T-helper 2 cell (primary cell): ENCODE data around the gene ADGRG6.
A peak's percentile ranks its signal among the peaks of the same experiment; 100 is the strongest.

ENCODE experiments used
- DNase-seq, 5 experiments: peaks; one replicate each; pipeline versions ENCODE4 v3.0.0 to v3.0.0-alpha.2; 2012 to 2022

ADGRG6 gene

GRCh38 chr6:142291512-142291911 lies 10.3 kb upstream of the ADGRG6 start:
- DNase-seq: no peak

DNA sequence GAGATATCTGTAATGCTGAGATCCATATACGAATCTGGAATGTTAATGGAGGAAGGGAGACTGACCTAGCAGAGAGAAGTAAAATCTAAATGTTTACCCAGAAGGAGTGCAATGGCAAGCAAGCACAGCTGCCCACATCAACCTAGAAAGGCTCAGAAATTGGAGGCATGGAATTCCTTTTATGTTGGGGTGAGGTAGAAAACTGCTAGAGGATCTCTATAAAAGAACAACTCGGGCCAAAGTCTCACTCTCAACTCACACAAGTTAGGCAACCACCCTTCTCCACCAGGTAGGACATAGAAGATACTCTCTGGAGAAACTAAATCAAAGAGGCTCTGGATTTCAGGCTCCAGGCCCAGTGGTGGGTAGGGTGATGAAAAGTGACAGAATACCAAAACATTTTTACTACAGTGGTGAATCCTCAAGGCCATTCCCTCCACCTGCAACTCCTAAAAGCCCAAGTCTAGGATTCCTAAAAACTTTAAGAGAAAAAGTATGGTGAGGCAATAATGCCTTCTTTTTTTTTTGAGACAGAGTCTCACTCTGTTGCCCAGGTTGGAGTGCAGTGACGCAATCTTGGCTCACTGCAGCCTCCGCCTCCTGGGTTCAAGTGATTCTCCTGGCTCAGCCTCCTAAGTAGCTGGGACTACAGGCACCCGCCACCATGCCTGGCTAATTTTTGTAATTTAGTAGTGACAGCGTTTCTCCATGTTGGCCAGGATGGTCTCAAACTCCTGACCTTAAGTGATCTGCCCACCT lies 9.5 kb upstream of the ADGRG6 start:
- DNase-seq: no peak

DNA sequence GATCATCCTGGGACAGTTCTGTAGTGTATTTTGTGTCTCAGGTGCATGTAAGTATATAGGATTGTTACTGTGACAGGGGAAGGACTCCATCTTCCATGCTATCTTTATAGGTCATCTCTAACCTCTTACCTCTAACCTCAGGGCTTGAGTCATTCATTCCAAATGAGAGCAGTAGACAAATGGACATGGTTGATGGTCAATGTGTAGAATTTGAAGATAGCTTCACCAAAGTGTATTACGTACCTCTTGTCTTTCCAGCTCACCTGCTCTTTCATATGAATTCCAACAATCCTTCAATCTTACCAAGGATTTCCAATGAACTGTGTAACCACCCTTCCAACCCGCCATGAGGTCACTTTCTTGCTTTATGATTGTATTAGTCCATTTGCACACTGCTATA lies 8.7 kb upstream of the ADGRG6 start:
- no peak for DNase-seq

GRCh38 chr6:142294679-142295078 lies 7.1 kb upstream of the ADGRG6 start:
- no peak for DNase-seq

DNA sequence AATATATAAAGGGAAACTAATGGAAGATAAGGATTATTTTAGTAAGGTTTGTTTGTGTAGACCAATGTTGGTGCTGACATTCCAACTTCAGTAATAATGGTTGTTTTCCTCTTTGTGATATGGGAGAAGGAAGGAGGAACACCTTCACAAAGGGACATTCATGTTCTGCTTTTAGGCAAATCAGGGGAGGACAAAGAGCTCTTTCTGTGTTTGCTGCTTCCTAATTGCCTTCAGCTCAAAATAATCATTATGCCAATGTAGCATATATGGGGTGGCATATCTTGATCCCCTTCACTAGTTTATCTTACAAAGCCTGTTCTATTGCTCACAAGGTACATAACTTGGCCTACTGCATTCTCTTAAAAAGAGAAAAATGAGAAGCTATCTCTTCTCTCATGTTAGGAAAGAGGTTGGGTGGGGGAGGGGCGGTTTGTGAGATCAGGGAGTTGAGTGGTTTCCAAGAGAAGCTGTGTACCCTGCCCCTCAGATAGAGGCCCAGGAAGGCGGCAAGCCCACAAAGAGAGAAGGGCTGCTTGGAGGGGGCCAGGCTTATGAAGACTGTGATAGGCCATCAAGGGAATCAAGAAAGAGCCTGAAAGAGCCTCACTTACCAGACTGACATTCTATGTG lies 4.7 kb upstream of the ADGRG6 start:
- DNase-seq: no peak

GRCh38 chr6:142297605-142297995 lies 4.2 kb upstream of the ADGRG6 start:
- DNase-seq: no peak

DNA sequence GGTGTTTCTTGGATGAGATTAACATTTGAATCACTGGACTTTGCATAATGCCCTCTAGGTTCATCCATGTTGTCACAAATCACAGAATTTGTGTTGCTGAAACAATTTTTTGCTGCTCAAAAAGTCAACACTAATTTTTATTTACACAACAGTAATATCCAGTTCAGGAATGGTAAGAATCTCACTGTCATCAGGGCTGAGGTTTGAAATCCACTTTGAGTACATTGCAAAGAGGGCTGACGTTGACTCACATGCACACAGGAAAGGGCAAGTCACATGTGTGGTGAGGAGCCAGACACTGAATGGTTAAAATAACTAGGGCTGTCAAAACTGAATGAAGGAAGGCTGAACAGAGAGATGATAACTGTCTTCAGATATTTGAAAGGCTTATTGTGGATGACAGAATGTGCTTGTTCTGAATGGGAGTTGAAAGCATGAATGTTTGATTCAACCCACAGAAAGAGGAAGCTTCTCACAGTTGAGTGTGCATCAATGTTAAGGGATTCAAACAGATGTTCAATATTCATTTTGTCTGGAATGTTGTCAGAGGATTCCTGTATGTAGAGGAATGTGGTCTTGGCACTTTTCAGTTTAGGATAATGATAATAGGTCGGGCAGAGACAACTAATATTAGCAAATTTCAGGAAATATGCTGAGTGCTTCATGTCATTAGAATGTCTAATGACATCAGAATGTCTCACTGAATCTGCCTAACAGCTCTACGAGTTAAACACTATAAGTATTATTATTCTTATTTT lies 3.6 kb upstream of the ADGRG6 start:
- DNase-seq: no peak

DNA sequence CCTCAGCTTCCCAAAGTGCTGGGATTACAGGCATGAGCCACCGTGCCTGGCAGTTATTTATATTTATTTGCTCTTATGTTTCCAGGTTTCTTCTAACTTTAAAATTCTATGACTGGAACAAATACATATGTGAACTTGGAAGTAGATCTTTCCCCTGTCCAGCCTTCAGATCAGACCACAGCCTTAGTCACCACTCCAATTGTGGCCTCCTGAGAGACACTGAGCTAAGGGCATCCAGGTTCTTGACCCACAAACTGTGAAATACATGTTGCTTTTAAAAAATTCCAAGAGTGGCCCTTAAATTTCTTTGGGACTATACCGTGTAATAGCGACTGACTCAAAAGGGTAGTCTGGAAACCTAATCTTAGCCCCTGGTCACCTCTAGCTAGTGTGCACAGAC lies 1.5 kb upstream of the ADGRG6 start:
- no peak for DNase-seq

DNA sequence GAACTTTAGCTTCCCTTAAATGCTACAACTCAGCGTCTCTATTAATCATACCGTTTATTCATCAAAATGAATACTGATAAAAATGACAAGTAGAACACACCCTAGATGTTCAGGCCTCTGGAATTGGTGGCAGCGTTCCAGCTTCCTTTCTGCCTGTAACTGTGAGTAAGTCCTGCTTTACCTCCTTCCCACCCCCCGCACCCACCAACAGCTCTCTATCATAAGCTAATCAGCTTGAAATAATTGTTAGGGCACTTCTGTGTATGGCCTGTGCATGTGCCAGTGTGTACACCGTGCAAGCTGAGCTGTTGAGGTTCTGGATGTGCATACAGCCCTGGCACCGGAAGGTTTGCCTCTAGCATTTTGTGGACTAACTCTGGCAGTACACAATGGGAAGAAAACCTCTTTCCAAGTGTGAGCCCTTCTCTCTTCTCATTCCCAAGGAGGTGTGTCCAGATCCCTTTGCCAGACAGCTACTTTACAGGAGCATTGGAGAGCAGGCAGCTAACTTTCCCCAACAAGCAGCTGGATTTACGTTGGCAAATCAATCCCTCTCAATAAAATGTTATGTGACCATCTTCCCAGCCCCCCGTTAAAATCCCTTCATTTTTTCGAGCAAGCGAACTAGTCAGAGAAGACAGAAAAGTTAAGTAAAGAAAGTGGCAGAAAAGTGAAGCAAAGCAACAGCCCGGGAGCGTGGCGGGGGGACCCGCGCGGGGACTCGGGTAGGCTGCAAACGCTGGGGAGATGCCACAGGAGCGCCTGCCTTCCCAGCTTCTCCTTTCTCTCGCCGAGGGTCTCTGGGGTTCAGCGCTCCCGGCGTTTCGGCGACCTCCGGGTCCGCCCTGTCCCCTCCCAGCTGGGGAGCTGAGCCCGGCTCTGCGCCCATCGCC lies 803 bp upstream of the ADGRG6 start:
- no peak for DNase-seq

GRCh38 chr6:142302421-142303175 lies 791 bp downstream of the ADGRG6 start:
- no peak for DNase-seq

- DNase-seq: no peak
Measured at GRCh38 chr6:142303176-142303533, 1.3 kb downstream of the ADGRG6 start.

GRCh38 chr6:142304241-142304640 lies 2.4 kb downstream of the ADGRG6 start:
- no peak for DNase-seq

DNA sequence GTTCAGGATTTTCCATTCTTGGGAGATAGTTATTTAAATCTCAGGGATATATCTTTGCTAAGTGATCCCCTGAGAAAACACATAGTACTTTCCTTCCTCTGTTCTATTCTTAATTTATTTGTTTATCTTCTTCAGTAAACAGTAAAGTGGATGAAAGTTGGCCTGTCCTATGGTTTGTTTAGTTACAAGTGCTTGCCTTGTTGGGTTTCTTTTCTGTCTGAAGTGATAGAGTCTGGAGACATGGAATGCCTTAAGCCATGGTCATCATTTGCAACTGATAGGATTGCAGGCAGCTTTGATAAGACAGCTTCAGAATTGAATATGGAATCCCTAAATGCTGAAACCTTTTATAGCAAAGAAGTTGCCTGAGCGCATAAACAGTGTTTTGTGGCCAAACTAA lies 4.9 kb downstream of the ADGRG6 start:
- DNase-seq: no peak

- DNase-seq: no peak
Measured at GRCh38 chr6:142307963-142308748, 6.3 kb downstream of the ADGRG6 start.

GRCh38 chr6:142309426-142309825 lies 7.6 kb downstream of the ADGRG6 start:
- no peak for DNase-seq

DNA sequence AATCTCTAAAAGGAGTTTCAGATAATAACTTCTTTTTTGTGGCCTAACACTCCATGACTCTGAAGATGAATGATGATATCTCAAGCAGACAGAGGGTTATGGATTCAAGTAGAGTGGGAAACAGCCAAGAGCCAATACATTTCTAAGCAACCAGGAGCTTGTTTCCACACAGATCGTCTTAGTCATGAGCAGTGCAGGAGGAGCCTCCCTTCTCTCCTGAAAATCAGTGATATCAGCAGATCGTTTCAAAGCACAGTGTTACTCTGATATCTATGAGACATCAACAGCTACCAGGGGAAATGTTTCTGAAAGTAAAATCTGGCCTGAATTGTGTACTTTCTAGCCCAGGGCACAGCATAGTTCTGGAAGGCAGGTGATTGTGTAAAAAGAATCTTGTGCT lies 11.5 kb downstream of the ADGRG6 start:
- DNase-seq: no peak

DNA sequence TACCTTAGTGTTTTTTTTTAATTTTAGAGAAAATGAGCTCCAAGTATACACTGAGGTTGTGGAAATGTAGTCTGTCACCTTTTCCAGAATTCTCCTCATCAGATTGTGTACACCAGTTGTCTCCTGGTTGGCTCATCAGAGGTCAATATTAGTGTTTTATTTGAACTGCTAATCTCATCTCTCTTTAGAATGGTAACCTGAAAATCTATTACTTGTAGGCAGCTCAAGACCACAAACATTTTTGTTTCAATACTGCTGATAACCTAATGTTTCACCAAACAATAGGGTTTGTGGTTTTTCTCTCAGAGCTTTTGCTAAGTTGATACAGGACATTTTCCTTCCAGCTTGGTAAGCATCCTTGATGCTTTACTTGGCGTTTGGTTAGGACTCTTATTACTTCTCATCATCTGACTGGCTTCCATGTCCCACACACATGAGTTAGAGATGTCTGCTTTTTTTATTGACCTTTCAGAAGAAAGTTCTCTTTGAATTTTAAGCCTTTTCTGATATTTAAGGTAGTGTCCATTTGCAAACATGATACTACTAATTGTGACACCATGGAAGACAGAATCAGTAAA lies 15.1 kb downstream of the ADGRG6 start:
- no peak for DNase-seq

DNA sequence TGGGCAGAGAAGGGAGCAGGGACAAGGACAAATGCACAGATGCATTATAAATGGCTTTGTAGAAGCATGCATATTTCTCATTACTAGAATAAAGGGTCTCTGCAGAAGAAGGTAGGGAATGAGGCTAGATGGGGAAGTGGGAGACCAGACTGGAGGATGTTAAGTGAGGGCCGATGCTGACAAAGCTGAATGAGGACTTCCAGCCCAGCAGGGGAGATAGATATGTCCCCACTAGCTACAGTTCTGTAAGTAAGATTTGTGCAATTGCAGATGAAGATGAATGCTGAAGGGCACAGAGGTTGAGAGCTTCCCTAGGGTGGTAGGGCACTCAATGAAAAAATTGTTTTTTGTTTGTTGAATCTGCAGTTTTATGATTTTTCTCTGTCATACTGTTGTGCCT lies 16.9 kb downstream of the ADGRG6 start:
- peak in 1 of 5 experiments; percentile 6 for DNase-seq

- DNase-seq: no peak
Measured at GRCh38 chr6:142320366-142320765, 18.6 kb downstream of the ADGRG6 start.

- no peak for DNase-seq
Measured at GRCh38 chr6:142321451-142321850, 19.6 kb downstream of the ADGRG6 start.

GRCh38 chr6:142322066-142322465 lies 20.3 kb downstream of the ADGRG6 start:
- DNase-seq: no peak
